Measurements from ENCODE around the gene PNN. TPM values are rescaled to one million over a fixed set of nuclear protein-coding genes. Genes with fewer than 3 reads are reported as not detected.

PNN gene
- total and polyA plus RNA-seq, 9 of the 15 experiments (the other 6 are each of a cell fraction or from before 2014, with no cell fraction given): 30.2 to 188 (median 69.7) TPM

DNA sequence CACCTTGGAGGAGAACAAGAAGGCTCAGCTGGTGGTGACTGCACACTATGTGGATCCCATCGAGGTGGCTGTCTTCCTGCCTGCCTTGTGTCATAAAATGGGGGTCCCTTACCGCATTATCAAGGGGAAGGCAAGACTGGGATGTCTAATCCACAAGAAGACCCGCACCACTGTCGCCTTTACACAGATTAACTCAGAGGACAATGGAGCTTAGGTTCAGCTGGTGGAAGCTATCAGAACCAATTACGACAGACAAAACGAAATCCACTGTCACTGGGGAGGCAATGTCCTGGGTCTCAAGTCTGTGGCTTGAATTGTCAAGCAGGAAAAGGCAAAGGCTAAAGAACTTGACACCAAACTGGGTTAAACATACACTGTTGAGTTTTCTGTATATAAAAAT, 17.6 kb upstream of the PNN start:
- Histone ChIP-seq H3K79me2 (ENCODE audit: control insufficient read depth, insufficient read depth, low read length) (no peaks in the 10 kb centered on the region; the same call in 1 of the 3 replicates), H3K27ac (ENCODE audit: extremely low read depth, low read depth, low read length) (no peak overlapping the region), H3K9me3 (replicated peaks; ENCODE audit: control insufficient read depth, insufficient read depth, low read depth, low read length) (no peaks in the 10 kb centered on the region), H3K27me3 (ENCODE audit: control insufficient read depth in 2 of 2, insufficient read depth in 2 of 2, low read length in 2 of 2) (no peaks in the 10 kb centered on the region), H3K36me3 (ENCODE audit: control insufficient read depth, insufficient read depth, low read length) (peaks cover 42% of the 10 kb centered on the region), H3K9me1 (ENCODE audit: control insufficient read depth, insufficient read depth, low read length) (no peaks in the 10 kb centered on the region), H3K4me3 (no peak overlapping the region), H3K9ac (ENCODE audit: insufficient read depth in 1 of 2, low read depth in 2 of 2, low read length in 2 of 2) (no peak overlapping the region), H3K4me1 (replicated peaks in 1 of 2; ENCODE audit: control insufficient read depth in 2 of 2, insufficient read depth in 2 of 2, low read length in 2 of 2) (no peaks in the 10 kb centered on the region), H4K20me1 (replicated peaks; ENCODE audit: control insufficient read depth, insufficient read depth, low read length) (no peaks in the 10 kb centered on the region), H2AFZ (ENCODE audit: low read depth, low read length) (no peak overlapping the region), H3K4me2 (ENCODE audit: insufficient read depth, low read length) (no peak overlapping the region)
- ATAC-seq (no peak), DNase-seq (ENCODE audit: extremely low read depth in 1 of 4, low spot score in 3 of 4) (no peak), FAIRE-seq (no peak)
- intact Hi-C loops (cut with micrococcal nuclease): no loop called here
- ChIA-PET CTCF (ENCODE audit: low intra/inter-chr PET ratio) (no interaction called here), POLR2A (interaction anchor here (1.0 kb wide), 1 partner anchor 13 kb away, joined by 4 read pairs; the partner anchor contains the start of gene TRAPPC6B)
- BruUV-seq (replicated peaks): no TSS peak
- WGBS (ENCODE audit: insufficient coverage, low coverage, missing lambda C conversion rate): 85% methylated on average over 5 of the region's 6 CpGs
- in situ Hi-C loops (cut with MboI): no loop called here
- TF ChIP-seq CBFB (CRISPR knock-in tag; IDR thresholded peaks at IDR 0.05) (no peak), ZFPM2 (CRISPR knock-in tag; IDR thresholded peaks at IDR 0.05) (no peak), CREB3L1 (IDR thresholded peaks at IDR 0.05; ENCODE audit: borderline replicate concordance, low read depth) (no peak), NR2F6 (CRISPR knock-in tag; IDR thresholded peaks at IDR 0.05) (no peak), MYNN (IDR thresholded peaks at IDR 0.05) (no peak), MYNN (CRISPR knock-in tag; IDR thresholded peaks at IDR 0.05) (no peak), CBX5 (IDR thresholded peaks at IDR 0.05; ENCODE audit: borderline replicate concordance, low read depth) (no peak), SREBF1 (IDR thresholded peaks at IDR 0.05; ENCODE audit: borderline replicate concordance, low read depth, low read length) (no peak), ZNF589 (CRISPR knock-in tag; IDR thresholded peaks at IDR 0.05; ENCODE audit: low read depth) (no peak), FOXP1 (CRISPR knock-in tag; IDR thresholded peaks at IDR 0.05) (no peak), FOXA3 (CRISPR knock-in tag; conservative IDR thresholded peaks at IDR 0.05 in 1 of 2, IDR thresholded peaks at IDR 0.05 in 1 of 2) (no peak), NFRKB (IDR thresholded peaks at IDR 0.05; ENCODE audit: low read depth) (no peak), ZNF175 (CRISPR knock-in tag; IDR thresholded peaks at IDR 0.05; ENCODE audit: low read depth) (no peak), ILK (tag; IDR thresholded peaks at IDR 0.05; ENCODE audit: borderline replicate concordance, low read depth) (no peak)
- TF ChIP-seq, protein P1, sequence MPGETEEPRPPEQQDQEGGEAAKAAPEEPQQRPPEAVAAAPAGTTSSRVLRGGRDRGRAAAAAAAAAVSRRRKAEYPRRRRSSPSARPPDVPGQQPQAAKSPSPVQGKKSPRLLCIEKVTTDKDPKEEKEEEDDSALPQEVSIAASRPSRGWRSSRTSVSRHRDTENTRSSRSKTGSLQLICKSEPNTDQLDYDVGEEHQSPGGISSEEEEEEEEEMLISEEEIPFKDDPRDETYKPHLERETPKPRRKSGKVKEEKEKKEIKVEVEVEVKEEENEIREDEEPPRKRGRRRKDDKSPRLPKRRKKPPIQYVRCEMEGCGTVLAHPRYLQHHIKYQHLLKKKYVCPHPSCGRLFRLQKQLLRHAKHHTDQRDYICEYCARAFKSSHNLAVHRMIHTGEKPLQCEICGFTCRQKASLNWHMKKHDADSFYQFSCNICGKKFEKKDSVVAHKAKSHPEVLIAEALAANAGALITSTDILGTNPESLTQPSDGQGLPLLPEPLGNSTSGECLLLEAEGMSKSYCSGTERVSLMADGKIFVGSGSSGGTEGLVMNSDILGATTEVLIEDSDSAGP (CRISPR knock-in tag; IDR thresholded peaks at IDR 0.05): no peak
- TF ChIP-seq, protein P2, sequence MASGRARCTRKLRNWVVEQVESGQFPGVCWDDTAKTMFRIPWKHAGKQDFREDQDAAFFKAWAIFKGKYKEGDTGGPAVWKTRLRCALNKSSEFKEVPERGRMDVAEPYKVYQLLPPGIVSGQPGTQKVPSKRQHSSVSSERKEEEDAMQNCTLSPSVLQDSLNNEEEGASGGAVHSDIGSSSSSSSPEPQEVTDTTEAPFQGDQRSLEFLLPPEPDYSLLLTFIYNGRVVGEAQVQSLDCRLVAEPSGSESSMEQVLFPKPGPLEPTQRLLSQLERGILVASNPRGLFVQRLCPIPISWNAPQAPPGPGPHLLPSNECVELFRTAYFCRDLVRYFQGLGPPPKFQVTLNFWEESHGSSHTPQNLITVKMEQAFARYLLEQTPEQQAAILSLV (tag; IDR thresholded peaks at IDR 0.05): no peak

Measured in K562 (cell line).